ENCODE measurements around the gene ENDOV. TPM values are rescaled to one million over a fixed set of nuclear protein-coding genes. Genes with fewer than 3 reads are reported as not detected.

ENDOV gene
- total and polyA plus RNA-seq, 8 donors: 2.3 to 122 (median 13.2) TPM

DNA sequence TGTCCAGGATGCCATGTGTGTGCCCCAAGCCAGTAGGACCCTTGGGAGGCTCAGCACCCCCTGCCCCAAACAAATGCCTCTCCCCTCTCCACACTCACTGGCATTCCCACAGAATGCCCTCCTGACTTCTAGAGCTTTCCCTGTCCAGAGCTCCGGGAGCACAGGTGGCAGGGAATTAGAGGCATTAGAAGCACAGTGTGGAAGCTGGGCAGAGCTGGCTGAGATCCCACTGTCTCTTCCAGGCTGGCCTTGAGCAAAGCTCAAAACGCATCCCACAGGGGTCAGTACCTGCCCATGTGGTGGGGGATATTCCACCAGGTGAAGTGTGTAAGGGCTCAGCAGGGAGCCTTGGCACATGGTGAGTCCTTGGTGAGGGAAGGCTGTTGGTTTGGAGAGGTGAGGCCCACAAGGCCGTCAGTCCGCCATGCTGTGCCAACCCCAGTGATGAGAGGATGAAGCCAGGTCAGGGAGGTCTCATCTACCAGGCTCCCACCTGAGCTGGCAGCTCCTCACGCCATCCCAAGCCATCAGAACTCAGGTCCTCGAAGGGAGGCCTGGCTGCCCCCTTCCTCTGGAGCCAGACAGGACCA is 18.1 kb downstream of the ENDOV start:
- Histone ChIP-seq H3K27ac (no peak overlapping the region), H3K4me1 (no peaks in the 10 kb centered on the region), H3K27me3 (no peaks in the 10 kb centered on the region), H3K36me3 (peaks cover 0 to 43% (median 23%) of the 10 kb centered on the region in 4 donors), H3K9me3 (no peaks in the 10 kb centered on the region), H3K4me3 (no peak overlapping the region)
- 81 to 100% (median 86%) methylated on average over 2 to 6 of the region's 6 CpGs for WGBS, 5 donors
- TF ChIP-seq EP300 (IDR thresholded peaks at IDR 0.05) (no peak), POLR2A (IDR thresholded peaks at IDR 0.05) (no peak), POLR2AphosphoS5 (IDR thresholded peaks at IDR 0.05) (no peak)
- TF ChIP-seq, protein P1, sequence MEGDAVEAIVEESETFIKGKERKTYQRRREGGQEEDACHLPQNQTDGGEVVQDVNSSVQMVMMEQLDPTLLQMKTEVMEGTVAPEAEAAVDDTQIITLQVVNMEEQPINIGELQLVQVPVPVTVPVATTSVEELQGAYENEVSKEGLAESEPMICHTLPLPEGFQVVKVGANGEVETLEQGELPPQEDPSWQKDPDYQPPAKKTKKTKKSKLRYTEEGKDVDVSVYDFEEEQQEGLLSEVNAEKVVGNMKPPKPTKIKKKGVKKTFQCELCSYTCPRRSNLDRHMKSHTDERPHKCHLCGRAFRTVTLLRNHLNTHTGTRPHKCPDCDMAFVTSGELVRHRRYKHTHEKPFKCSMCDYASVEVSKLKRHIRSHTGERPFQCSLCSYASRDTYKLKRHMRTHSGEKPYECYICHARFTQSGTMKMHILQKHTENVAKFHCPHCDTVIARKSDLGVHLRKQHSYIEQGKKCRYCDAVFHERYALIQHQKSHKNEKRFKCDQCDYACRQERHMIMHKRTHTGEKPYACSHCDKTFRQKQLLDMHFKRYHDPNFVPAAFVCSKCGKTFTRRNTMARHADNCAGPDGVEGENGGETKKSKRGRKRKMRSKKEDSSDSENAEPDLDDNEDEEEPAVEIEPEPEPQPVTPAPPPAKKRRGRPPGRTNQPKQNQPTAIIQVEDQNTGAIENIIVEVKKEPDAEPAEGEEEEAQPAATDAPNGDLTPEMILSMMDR (IDR thresholded peaks at IDR 0.05): no peak
- no peak for DNase-seq
- intact Hi-C loops (cut with DNase I; ENCODE audit: low total_unique reads): loop anchor here (5.0 kb wide), 1 partner anchor 139 kb away; no protein-coding TSS in a partner anchor

DNA sequence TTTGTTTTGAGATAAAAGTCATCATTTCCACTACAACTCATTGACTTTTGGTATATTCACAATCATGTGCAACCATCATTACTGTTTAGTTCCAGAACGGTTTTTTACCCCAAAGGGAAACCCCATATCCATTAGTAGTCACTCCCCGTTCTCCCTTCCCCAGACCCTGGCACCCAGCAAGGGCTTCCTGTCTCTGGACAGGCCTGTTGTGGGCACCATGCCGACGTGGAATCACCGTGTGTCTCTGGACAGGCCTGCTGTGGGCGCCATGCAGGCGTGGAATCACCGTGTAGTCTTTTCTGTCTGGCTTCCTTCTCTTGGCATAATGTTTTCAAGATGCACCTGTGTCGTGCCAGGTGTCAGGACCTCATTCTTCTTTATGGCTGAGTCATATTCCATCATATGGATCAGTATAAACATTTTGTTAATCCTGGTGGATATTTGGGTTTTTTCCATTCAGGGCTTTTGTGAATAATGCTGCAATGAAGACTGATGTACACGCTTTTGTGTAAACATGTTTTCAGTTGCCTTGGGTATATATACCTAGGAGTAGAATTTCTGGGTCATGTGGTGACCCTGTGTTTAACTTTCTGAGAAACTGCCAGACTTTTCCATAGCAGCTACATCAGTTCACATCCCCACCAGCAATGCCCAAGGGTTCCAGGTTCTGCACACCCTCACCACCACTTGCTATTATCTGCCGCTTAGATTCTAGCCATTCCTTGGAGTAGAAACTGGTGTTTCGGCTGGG is 19.1 kb downstream of the ENDOV start:
- no peaks in the 10 kb centered on the region for H3K4me1 ChIP-seq
- H3K9me3 ChIP-seq: no peaks in the 10 kb centered on the region
- TF ChIP-seq, protein P1 (IDR thresholded peaks at IDR 0.05): no peak
- peaks cover 0 to 34% (median 16%) of the 10 kb centered on the region in 4 donors for H3K36me3 ChIP-seq
- intact Hi-C loops (cut with DNase I; ENCODE audit: low total_unique reads): loop anchor here (5.0 kb wide), 1 partner anchor 138 kb away; no protein-coding TSS in a partner anchor
- H3K27me3 ChIP-seq: no peaks in the 10 kb centered on the region
- no peak overlapping the region for H3K27ac ChIP-seq
- no peak overlapping the region for H3K4me3 ChIP-seq
- WGBS, 5 donors: 67 to 82% (median 73%) methylated on average over 12 of the region's 12 CpGs
- DNase-seq: no peak

DNA sequence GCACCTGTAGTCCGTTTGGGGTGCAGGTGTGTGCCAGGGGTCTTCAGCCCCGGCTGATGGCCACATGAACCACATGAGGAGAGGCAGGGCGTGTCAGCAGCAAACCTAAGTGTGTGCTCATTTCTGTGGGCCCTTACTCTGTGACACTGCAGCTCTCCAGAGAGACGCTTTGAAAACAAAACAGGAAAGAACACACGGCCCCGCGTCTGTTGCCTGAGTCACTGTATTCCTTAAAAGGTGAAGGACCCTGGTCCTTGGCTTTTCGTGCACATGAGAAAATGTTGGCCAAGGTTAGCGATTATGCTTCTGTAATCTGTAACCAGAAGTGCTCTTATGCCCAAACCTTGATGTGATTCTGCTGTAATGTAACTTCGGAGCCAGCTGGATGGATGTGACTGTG is 22.6 kb downstream of the ENDOV start:
- Histone ChIP-seq H3K27ac (no peak overlapping the region), H3K4me1 (no peaks in the 10 kb centered on the region), H3K9me3 (no peaks in the 10 kb centered on the region), H3K27me3 (peaks cover 0 to 7% (median 0%) of the 10 kb centered on the region in 3 donors), H3K4me3 (no peak overlapping the region), H3K36me3 (peaks cover 0 to 13% (median 7%) of the 10 kb centered on the region in 4 donors)
- intact Hi-C loops (cut with DNase I; ENCODE audit: low total_unique reads): no loop called here
- no peak for DNase-seq
- 78 to 84% (median 84%) methylated on average over 10 of the region's 10 CpGs for WGBS, 5 donors
- no peak for TF ChIP-seq EP300 (IDR thresholded peaks at IDR 0.05)
- no peak for TF ChIP-seq POLR2A (IDR thresholded peaks at IDR 0.05)
- no peak for TF ChIP-seq POLR2AphosphoS5 (IDR thresholded peaks at IDR 0.05)
- TF ChIP-seq, protein P1 (IDR thresholded peaks at IDR 0.05): no peak

DNA sequence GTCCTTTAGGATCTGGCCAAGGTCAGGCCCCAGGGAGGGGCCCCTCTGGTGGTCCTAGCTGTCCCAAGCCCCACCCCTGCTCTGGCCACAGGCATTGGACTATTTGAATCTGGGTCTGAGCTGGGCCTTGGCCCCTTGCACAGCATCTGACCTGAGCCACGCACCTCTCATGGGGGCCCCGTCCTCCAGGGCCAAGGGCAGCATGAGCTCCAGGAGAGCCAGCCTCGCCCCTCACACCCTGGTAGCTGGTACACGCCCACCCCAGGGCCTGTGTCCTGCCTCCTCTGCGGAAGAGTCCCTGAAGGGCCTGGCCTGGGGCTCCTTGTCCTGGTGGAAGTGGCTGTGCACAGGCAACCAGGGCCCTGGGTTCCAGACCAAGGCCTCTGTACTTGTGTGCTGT is 23.8 kb downstream of the ENDOV start:
- Histone ChIP-seq H3K9me3 (no peaks in the 10 kb centered on the region), H3K27me3 (peaks cover 0 to 19% (median 0%) of the 10 kb centered on the region in 3 donors), H3K36me3 (peaks cover 0 to 13% (median 7%) of the 10 kb centered on the region in 4 donors), H3K27ac (no peak overlapping the region), H3K4me3 (no peak overlapping the region), H3K4me1 (no peaks in the 10 kb centered on the region)
- TF ChIP-seq POLR2AphosphoS5 (IDR thresholded peaks at IDR 0.05): no peak
- DNase-seq: no peak
- 83 to 93% (median 85%) methylated on average over 5 of the region's 5 CpGs; no CpG with 5 or more reads in 1 of the 5 donors for WGBS, 5 donors
- intact Hi-C loops (cut with DNase I; ENCODE audit: low total_unique reads): no loop called here

DNA sequence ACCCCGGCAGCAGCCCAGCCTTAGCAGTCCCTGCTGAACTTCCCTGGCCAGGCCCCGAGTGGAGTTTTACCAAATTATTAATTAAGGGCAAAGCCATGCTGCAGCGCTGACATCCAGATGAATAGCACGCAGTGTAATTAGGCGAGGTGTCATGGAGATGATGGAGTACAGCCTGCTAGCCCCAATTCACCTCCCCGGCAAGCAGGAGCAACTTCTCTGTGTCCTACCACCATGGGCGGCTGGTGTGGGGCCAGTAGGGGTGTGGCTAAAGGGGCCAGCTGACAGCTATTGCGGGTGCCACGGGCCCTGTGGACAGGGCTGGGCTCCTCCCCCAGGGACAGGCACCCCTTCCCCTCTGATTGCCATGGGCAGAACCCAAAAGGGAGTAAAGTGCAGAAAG is 24.5 kb downstream of the ENDOV start:
- H3K27me3 ChIP-seq: peaks cover 0 to 26% (median 0%) of the 10 kb centered on the region in 3 donors
- DNase-seq: no peak
- no peaks in the 10 kb centered on the region for H3K9me3 ChIP-seq
- no peak overlapping the region for H3K27ac ChIP-seq
- no peak overlapping the region for H3K4me3 ChIP-seq
- WGBS, 5 donors: 66 to 80% (median 79%) methylated on average over 9 of the region's 9 CpGs
- TF ChIP-seq POLR2AphosphoS5 (IDR thresholded peaks at IDR 0.05): no peak
- TF ChIP-seq, protein P1 (IDR thresholded peaks at IDR 0.05): no peak
- peaks cover 0 to 13% (median 7%) of the 10 kb centered on the region in 4 donors for H3K36me3 ChIP-seq
- no peaks in the 10 kb centered on the region for H3K4me1 ChIP-seq
- intact Hi-C loops (cut with DNase I; ENCODE audit: low total_unique reads): no loop called here

Data from stomach (tissue), 9 donors.